SJCRH30 (cell line): ENCODE data around the gene VWCE. TPM values are rescaled to one million over a fixed set of nuclear protein-coding genes. Genes with fewer than 3 reads are reported as not detected.
"Not testable (repeated sequence)": the region's sequence is repeated elsewhere in the genome, so short reads cannot be mapped to it uniquely, and the experiment has no call there.

Experiments used
- DNase-seq, 2 experiments: peaks; one replicate each; pipeline ENCODE4 v3.0.0-alpha.2; 2015 to 2020
- H3K27ac ChIP-seq: fragments of 250-450 bp; sonication (Bioruptor Pico); 2 replicates; pipeline ENCODE4 v1.5.1; 2020; ENCODE audit warnings: mild to moderate bottlenecking, moderate library complexity
- H3K27me3 ChIP-seq: fragments of 250-450 bp; sonication (Bioruptor Pico); 2 replicates; pipeline ENCODE4 v1.5.1; 2020; ENCODE audit warnings: mild to moderate bottlenecking, moderate library complexity
- H3K36me3 ChIP-seq: fragments of 250-450 bp; sonication (Bioruptor Pico); 2 replicates; pipeline ENCODE4 v1.5.1; 2020; ENCODE audit warnings: mild to moderate bottlenecking, moderate library complexity
- H3K4me1 ChIP-seq: fragments of 250-450 bp; sonication (Bioruptor Pico); 2 replicates; pipeline ENCODE4 v1.5.1; 2020; ENCODE audit warnings: mild to moderate bottlenecking, moderate library complexity
- H3K4me3 ChIP-seq: fragments of 250-450 bp; sonication (Bioruptor Pico); 2 replicates; pipeline ENCODE4 v1.5.1; 2020; ENCODE audit warnings: mild to moderate bottlenecking, moderate library complexity
- H3K9me3 ChIP-seq: fragments of 250-450 bp; sonication (Bioruptor Pico); replicated peaks from 2 replicates; pipeline ENCODE4 v1.5.1; 2020; ENCODE audit warnings: mild to moderate bottlenecking, moderate library complexity
- total RNA-seq: library from RNA; depleted of rRNA; stranded (reverse); fragments of >200 nt; shearing (Covaris generic); gene quantifications from 2 replicates; pipeline ENCODE4 v1.2.3, GENCODE V29; 2014; rRNA removed

VWCE gene
- total RNA-seq, 1 experiment from 2014 or later: 0.06 TPM

DNA sequence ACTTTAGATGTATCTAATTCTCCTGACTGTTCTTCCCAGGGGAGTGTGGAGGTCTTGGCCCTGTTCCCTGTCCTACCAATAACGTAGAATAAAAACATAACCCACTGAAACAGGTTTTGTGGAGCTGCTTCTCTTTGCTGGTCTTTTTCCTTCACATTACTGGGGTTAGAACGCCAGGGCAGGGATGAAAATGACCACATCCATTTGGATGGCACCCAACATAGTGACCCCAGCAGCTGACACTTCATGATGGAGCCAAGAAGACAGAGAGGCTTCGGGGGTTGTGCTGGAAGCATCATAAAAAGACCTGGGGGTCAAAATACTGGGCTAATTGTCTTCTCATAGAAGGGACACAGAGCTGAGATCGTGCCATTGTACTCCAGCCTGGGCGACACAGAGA lies 63.5 kb downstream of the VWCE start:
- H3K4me3 ChIP-seq, DNase-seq, H3K27ac ChIP-seq, H3K27me3 ChIP-seq, H3K9me3 ChIP-seq, H3K4me1 ChIP-seq, H3K36me3 ChIP-seq: not testable (repeated sequence)

DNA sequence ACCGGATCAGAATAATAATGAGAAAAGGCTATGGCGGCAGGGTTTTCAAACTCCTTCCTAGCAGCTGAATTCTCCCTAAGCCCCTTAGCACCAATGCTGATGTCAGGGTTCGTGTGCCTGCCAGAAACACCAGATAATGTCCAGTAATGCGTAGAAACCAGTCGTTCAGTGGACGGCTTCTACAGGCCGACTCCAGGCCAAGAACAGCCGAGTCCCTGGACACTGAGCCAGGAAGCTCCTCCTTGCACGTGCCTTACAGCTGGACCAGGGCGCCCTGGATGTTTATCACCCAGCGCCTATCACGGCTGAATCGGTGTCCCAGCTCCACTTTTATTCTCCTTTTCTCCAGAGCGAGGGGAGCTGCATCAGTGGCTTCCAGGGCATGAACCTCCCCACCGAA lies 64.1 kb downstream of the VWCE start:
- not testable (repeated sequence) for H3K27ac ChIP-seq, DNase-seq, H3K4me3 ChIP-seq, H3K9me3 ChIP-seq, H3K27me3 ChIP-seq, H3K4me1 ChIP-seq, H3K36me3 ChIP-seq

- not testable (repeated sequence) for H3K4me1 ChIP-seq, H3K9me3 ChIP-seq, H3K4me3 ChIP-seq, H3K27ac ChIP-seq, H3K36me3 ChIP-seq, DNase-seq, H3K27me3 ChIP-seq
Measured at GRCh38 chr11:61229458-61229857, 65.7 kb downstream of the VWCE start.

- not testable (repeated sequence) for H3K27ac ChIP-seq, H3K4me3 ChIP-seq, H3K27me3 ChIP-seq, DNase-seq, H3K4me1 ChIP-seq, H3K9me3 ChIP-seq, H3K36me3 ChIP-seq
Measured at GRCh38 chr11:61226457-61227137, 68.5 kb downstream of the VWCE start.

DNA sequence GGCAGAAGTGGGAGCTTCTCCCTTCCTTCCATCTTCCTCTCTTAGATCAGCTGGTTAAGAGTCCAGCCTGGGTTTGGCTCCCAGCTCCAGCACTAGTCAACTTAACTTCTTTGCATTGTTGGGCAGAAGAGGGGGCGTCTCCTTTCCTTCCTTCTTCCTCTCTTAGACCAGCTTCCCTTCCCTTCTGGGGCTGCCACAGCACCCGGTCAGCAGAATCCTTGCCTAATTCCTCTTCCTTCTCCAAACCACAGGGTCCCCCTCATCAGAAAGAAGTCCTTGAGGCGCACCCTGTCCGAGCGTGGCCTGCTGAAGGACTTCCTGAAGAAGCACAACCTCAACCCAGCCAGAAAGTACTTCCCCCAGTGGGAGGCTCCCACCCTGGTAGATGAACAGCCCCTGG lies 72.4 kb downstream of the VWCE start:
- H3K9me3 ChIP-seq, H3K36me3 ChIP-seq, DNase-seq, H3K4me3 ChIP-seq, H3K27ac ChIP-seq, H3K4me1 ChIP-seq, H3K27me3 ChIP-seq: not testable (repeated sequence)

DNA sequence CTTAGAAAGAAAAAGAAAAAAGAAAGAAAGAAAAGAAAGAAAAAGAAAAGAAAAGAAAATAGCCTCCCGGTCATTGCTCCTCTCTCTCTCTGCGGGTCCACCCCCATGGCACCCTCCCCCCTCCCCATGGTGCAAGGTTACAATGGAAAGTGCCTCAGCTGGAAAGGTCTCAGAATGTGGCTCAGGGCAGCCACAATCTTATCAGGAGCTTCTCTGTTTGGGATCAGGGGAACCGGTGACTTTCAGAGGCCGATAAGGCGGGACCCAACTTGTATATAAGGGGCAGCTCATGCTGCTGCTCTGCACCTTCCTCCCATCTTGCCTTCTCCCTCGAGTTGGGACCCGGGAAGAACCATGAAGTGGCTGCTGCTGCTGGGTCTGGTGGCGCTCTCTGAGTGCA lies 73.1 kb downstream of the VWCE start, which contains the start of gene PGA4:
PGA4 (plus strand) TSS at position 301 of the 400 bp plus-strand sequence; CDS start at position 355, 54 bp downstream.
- H3K36me3 ChIP-seq, H3K4me1 ChIP-seq, H3K27ac ChIP-seq, H3K4me3 ChIP-seq, H3K27me3 ChIP-seq, DNase-seq, H3K9me3 ChIP-seq: not testable (repeated sequence)

DNA sequence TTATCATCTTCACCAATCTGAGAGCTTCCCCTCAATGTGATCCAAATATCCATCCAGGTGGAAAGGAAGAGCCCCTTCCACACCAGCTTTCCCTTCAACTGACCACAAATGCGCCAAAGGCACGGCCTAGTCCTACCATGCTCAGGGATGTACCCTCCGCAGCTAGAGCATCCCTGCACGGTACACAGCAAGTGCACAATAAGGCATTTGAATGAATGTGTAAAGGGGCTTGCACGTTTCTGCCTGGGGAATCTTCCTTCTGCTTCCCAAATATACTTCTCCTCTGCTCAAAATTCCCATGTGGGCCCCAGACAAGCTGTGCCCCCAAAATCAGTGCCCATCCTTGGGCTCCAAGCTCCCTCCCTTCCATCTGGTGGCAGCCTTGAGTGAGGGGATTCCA lies 76.1 kb downstream of the VWCE start:
- H3K27me3 ChIP-seq, H3K9me3 ChIP-seq, DNase-seq, H3K36me3 ChIP-seq, H3K4me3 ChIP-seq, H3K27ac ChIP-seq, H3K4me1 ChIP-seq: not testable (repeated sequence)

DNA sequence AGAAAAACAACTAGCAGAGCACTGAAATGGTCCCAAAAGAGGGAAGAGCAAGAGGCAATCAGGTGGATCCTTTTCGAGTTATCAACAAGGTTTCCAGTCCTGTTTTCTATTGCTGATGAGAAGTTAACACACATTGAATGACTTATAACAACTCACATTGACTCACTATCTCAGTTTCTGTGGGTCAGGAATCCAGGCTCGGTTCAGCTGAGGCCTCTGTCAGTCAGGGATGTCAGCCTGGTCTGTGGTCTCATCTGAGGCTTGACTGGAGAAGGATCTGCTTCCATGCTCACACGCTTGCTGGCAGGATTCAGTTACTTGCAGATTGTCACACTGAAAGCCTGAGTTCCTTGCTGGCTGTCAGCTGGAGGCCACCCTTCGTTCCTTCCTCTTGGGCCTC lies 76.8 kb downstream of the VWCE start:
- H3K27me3 ChIP-seq, H3K9me3 ChIP-seq, H3K27ac ChIP-seq, DNase-seq, H3K36me3 ChIP-seq, H3K4me3 ChIP-seq, H3K4me1 ChIP-seq: not testable (repeated sequence)

DNA sequence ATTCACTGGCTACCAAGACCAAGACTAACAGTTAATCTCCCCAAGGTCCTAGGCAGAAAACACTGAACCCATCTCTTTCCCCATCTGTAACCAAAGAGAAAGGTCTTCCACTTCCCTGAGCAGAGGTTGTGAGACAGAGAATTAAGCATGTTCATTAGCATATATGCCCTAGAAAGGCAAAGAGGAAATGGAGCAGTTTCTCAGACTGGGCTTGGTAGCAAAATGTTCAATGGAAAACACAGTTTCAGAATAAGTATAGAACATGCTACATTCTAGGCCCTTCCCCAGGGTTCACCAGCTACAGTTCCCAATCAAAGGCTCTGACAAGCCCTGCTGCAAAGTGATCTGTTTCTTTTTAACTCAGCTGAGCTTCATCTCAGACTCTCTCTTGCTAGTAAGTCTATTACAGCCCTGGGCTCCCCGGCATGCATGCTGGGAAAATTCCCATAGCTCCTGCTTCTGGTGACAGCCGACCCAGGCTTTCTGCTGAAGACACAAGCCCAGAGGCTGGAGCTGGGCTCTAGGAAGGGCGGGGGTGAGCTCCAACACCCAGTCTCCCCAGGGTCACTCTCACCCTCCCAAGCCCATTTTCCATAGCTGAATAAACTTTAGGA lies 81.3 kb downstream of the VWCE start:
- not testable (repeated sequence) for H3K4me3 ChIP-seq, H3K9me3 ChIP-seq, H3K36me3 ChIP-seq, H3K27me3 ChIP-seq, H3K4me1 ChIP-seq, H3K27ac ChIP-seq, DNase-seq

GRCh38 chr11:61212202-61212601 lies 82.9 kb downstream of the VWCE start:
- H3K27me3 ChIP-seq, H3K27ac ChIP-seq, H3K4me3 ChIP-seq, H3K9me3 ChIP-seq, H3K36me3 ChIP-seq, DNase-seq, H3K4me1 ChIP-seq: not testable (repeated sequence)

GRCh38 chr11:61211327-61211952 lies 83.7 kb downstream of the VWCE start:
- not testable (repeated sequence) for H3K9me3 ChIP-seq, H3K36me3 ChIP-seq, H3K4me1 ChIP-seq, DNase-seq, H3K4me3 ChIP-seq, H3K27ac ChIP-seq, H3K27me3 ChIP-seq

DNA sequence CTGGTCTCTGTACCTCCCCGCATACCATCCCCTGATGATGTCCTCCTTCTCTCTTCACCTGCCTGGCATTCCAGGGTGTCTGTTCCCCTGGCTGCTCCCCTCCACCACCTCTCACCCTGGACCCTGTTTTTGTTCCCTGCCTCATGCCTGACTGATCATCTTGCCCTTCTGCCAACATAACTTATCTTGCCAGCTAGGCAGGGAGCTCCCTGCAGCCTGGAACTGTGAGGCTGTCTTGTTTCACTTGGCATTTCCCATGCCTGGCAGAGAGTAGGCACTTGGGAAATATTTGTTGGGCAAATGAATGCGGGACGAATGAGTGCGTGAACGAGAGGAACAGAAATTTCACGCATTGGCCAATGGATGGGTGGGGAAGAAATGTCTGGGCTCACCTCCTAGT lies 84.5 kb downstream of the VWCE start:
- DNase-seq: not testable (repeated sequence)

More for the DNA sequence above, 84.5 kb downstream of the VWCE start:
- H3K4me1 ChIP-seq, H3K36me3 ChIP-seq, H3K27ac ChIP-seq, H3K27me3 ChIP-seq, H3K4me3 ChIP-seq, H3K9me3 ChIP-seq: not testable (repeated sequence)

Other genes with a start within 250 kb of the VWCE start
- 0.04 TPM in 1 of 2 replicates, not detected in the other for gene CD5, start 192.8 kb downstream of the VWCE start, total RNA-seq
- gene VPS37C, start 133.9 kb downstream of the VWCE start, total RNA-seq: 11.6 and 12.1 TPM in 2 replicates
- gene PGA3, start 91.8 kb downstream of the VWCE start, total RNA-seq: not detected in 2 replicates
- not detected in 2 replicates for gene PGA4, start 73.0 kb downstream of the VWCE start, total RNA-seq
- not detected in 2 replicates for gene PGA5, start 54.1 kb downstream of the VWCE start, total RNA-seq
- 209 and 214 TPM in 2 replicates for gene DDB1, start 37.8 kb upstream of the VWCE start, total RNA-seq
- gene TKFC, start 37.9 kb upstream of the VWCE start, total RNA-seq: 15.3 and 17.7 TPM in 2 replicates
- gene CYB561A3, start 66.6 kb upstream of the VWCE start, total RNA-seq: 9.9 and 10.7 TPM in 2 replicates
- gene TMEM138, start 67.1 kb upstream of the VWCE start, total RNA-seq: 35.1 and 40.6 TPM in 2 replicates
- gene TMEM216, start 97.3 kb upstream of the VWCE start, total RNA-seq: 15.9 and 21.4 TPM in 2 replicates
- gene CPSF7, start 134.7 kb upstream of the VWCE start, total RNA-seq: 56.0 and 65.5 TPM in 2 replicates
- gene SDHAF2, start 134.8 kb upstream of the VWCE start, total RNA-seq: 42.6 and 50.0 TPM in 2 replicates
- 40.2 and 42.1 TPM in 2 replicates for gene LRRC10B, start 213.4 kb upstream of the VWCE start, total RNA-seq